Measurements from ENCODE around the gene ARID3A.
A peak's percentile ranks its signal among the peaks of the same experiment; 100 is the strongest.
"Not testable (repeated sequence)": the region's sequence is repeated elsewhere in the genome, so short reads cannot be mapped to it uniquely, and the experiment has no call there.

Gene ARID3A

DNA sequence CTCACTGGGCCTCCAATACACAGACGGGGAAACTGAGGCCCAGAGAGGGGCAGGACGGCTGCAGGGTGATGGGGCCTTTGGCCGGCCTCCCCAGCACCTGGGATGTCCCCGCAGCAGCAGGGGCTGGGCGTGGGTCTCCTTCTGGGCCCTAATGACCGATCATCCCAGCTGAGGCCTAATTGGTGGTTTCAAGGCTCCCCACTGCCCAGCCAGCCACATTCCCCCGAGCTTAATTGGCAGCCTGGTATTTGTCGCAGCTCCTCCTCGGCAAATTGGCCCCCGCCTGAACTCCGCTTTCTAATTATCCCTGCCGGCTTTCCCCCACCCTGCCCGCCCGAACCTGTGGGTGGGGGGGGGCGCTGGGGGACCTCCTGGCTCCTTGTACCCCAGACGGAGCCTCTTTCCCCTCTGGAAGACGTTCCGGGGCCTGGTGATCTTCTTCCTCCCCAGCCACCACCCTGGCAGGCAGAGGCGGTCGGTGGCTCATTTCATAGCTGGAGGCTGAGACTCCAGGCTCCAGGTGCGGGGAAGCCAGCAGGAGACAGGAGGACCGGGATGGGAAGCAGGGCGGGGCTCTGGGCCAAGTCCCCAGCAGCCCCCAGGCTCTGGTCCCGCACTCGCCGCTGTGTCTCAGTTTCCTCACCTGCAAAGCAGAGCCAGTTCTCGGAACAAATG, 31.1 kb downstream of the ARID3A start:
- Histone ChIP-seq H2BK15ac (ENCODE audit: low read length) (peak overlapping the region; percentile 58), H2AFZ (ENCODE audit: low read length) (no peak overlapping the region), H3K4me2 (ENCODE audit: insufficient read depth, low read length, poor library complexity, severe bottlenecking) (peak overlapping the region; percentile 45), H4K91ac (ENCODE audit: low read depth, low read length, poor library complexity) (peak overlapping the region; percentile 85), H3K18ac (ENCODE audit: low read length) (peak overlapping the region; percentile 98), H3K23ac (ENCODE audit: low read depth, low read length, poor library complexity) (no peak overlapping the region), H3K79me1 (ENCODE audit: low read depth, low read length) (peaks cover 39% of the 10 kb centered on the region), H3K27ac (replicated peaks; ENCODE audit: low read length) (peak overlapping the region; percentile 96), H3K4me3 (ENCODE audit: low read length in 2 of 2) (no peak overlapping the region), H3K9ac (ENCODE audit: low read depth, low read length, poor library complexity) (peak overlapping the region; percentile 74), H3K4me1 (ENCODE audit: control insufficient read depth in 2 of 2, insufficient read depth in 1 of 2, low read depth in 1 of 2, low read length in 2 of 2) (peaks cover 35 to 49% of the 10 kb centered on the region in 2 donors), H3K14ac (ENCODE audit: low read length) (peak overlapping the region; percentile 94), H3K36me3 (replicated peaks in 1 of 2; ENCODE audit: control insufficient read depth in 2 of 2, insufficient read depth in 2 of 2, low read length in 2 of 2) (peaks cover 18 to 33% of the 10 kb centered on the region in 2 donors), H3K4ac (ENCODE audit: low read length) (peak overlapping the region; percentile 66), H2BK12ac (ENCODE audit: low read length) (peak overlapping the region; percentile 97), H2AK5ac (ENCODE audit: low read depth, low read length) (peak overlapping the region; percentile 95), H4K8ac (ENCODE audit: low read depth, low read length) (peak overlapping the region; percentile 65), H2BK120ac (ENCODE audit: low read depth, low read length) (no peak overlapping the region), H3K9me3 (replicated peaks in 1 of 2; ENCODE audit: control insufficient read depth in 2 of 2, insufficient read depth in 1 of 2, low read depth in 1 of 2, low read length in 2 of 2) (no peaks in the 10 kb centered on the region), H3K27me3 (ENCODE audit: control insufficient read depth in 3 of 3, insufficient read depth in 3 of 3, low read depth in 1 of 3, low read length in 3 of 3) (no peaks in the 10 kb centered on the region), H2BK5ac (ENCODE audit: low read length) (peak overlapping the region; percentile 96)
- DNase-seq (ENCODE audit: low spot score): peak; percentile 94
- WGBS, 2 donors (ENCODE audit: extremely low coverage in 2 of 2, insufficient read length in 2 of 2, insufficient replicate concordance in 1 of 2): no CpG with 5 or more reads among the region's 27 CpGs

DNA sequence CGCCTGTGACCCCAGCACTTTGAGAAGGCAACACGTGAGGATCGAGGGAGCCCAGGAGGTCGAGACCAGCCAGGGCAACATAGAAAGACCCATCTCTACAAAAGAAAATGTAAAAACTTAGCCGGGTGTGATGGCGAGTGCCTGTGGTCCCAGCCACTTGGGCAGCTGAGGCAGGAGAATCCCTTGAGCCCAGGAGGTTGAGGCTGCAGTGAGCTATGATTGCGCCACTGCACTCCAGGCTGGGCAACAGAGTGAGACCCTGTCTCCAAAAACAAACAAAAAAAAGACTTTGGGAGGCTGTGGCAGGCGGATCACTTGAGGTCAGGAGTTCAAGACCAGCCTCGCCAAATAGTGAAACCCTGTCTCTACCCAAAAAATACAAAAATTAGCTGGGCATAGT, 31.7 kb downstream of the ARID3A start:
- not testable (repeated sequence) for H3K4me3 ChIP-seq (ENCODE audit: low read length in 2 of 2); H3K14ac ChIP-seq (ENCODE audit: low read length); H2AFZ ChIP-seq (ENCODE audit: low read length); H4K91ac ChIP-seq (ENCODE audit: low read depth, low read length, poor library complexity); H3K27me3 ChIP-seq (ENCODE audit: control insufficient read depth in 3 of 3, insufficient read depth in 3 of 3, low read depth in 1 of 3, low read length in 3 of 3); H3K4ac ChIP-seq (ENCODE audit: low read length); H2BK15ac ChIP-seq (ENCODE audit: low read length); H2BK12ac ChIP-seq (ENCODE audit: low read length); H3K9me3 ChIP-seq (replicated peaks in 1 of 2; ENCODE audit: control insufficient read depth in 2 of 2, insufficient read depth in 1 of 2, low read depth in 1 of 2, low read length in 2 of 2); DNase-seq (ENCODE audit: low spot score); H3K9ac ChIP-seq (ENCODE audit: low read depth, low read length, poor library complexity); H3K23ac ChIP-seq (ENCODE audit: low read depth, low read length, poor library complexity); H2BK120ac ChIP-seq (ENCODE audit: low read depth, low read length); H4K8ac ChIP-seq (ENCODE audit: low read depth, low read length)
- H3K36me3 ChIP-seq (replicated peaks in 1 of 2; ENCODE audit: control insufficient read depth in 2 of 2, insufficient read depth in 2 of 2, low read length in 2 of 2): peaks cover 18 to 38% of the 10 kb centered on the region in 2 donors
- peaks cover 34 to 47% of the 10 kb centered on the region in 2 donors for H3K4me1 ChIP-seq (ENCODE audit: control insufficient read depth in 2 of 2, insufficient read depth in 1 of 2, low read depth in 1 of 2, low read length in 2 of 2)
- peak overlapping the region; percentile 20 for H3K18ac ChIP-seq (ENCODE audit: low read length)
- peak overlapping the region; percentile 36 for H3K4me2 ChIP-seq (ENCODE audit: insufficient read depth, low read length, poor library complexity, severe bottlenecking)
- H3K79me1 ChIP-seq (ENCODE audit: low read depth, low read length): peaks cover 39% of the 10 kb centered on the region
- peak overlapping the region; percentile 61 for H2AK5ac ChIP-seq (ENCODE audit: low read depth, low read length)
- peak overlapping the region; percentile 96 for H2BK5ac ChIP-seq (ENCODE audit: low read length)
- WGBS, 2 donors (ENCODE audit: extremely low coverage in 2 of 2, insufficient read length in 2 of 2, insufficient replicate concordance in 1 of 2): no CpG with 5 or more reads among the region's 9 CpGs
- H3K27ac ChIP-seq (replicated peaks; ENCODE audit: low read length): peak overlapping the region; percentile 96

DNA sequence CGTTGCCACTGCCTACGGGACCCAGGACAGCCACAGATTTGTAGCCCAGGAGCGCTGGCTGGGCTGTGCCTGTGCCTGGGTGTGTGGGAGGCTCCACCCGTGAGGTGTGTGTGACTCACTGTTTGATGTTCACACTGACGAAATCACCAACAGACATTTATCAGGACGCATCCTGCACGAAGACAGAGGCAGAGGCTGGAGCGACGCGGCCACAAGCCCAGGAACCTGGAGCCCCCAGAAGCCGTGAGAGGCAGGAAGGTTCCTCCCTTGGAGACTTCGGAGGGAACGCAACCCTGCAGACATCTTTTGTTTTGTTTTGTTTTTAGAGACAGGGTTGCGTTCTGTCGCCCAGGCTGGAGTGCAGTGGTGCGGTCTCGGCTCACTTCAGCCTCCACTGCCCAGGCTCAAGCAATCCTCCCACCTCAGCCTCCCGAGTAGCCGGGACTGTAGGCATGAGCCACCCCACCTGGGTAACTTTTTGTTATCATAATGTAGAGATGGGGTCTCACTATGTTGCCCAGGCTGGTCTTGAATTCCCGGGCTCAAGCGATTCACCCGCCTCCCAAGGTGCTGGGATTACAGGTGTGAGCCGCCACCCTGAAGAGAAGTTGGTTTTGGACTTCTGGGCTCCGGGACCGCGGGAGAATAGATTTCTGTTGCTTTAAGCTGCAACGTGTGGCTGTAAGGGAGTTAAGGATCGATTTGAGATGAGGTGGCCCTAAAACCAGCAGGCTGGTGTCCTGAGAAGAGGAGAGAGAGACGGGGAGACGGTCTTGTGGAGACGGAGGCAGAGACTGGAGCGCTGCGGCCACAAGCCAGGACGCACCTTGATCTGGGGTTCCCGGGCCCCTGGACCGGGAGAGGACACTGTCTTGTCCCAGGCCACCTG, 33.4 kb downstream of the ARID3A start:
- peak overlapping the region; percentile 95 for H2AK5ac ChIP-seq (ENCODE audit: low read depth, low read length)
- H3K4me1 ChIP-seq (ENCODE audit: control insufficient read depth in 2 of 2, insufficient read depth in 1 of 2, low read depth in 1 of 2, low read length in 2 of 2): peaks cover 24 to 34% of the 10 kb centered on the region in 2 donors
- H2BK120ac ChIP-seq (ENCODE audit: low read depth, low read length): peak overlapping the region; percentile 97
- peak overlapping the region in 1 of 2 donors; percentile 32 for H3K4me3 ChIP-seq (ENCODE audit: low read length in 2 of 2)
- peaks cover 28 to 54% of the 10 kb centered on the region in 2 donors for H3K36me3 ChIP-seq (replicated peaks in 1 of 2; ENCODE audit: control insufficient read depth in 2 of 2, insufficient read depth in 2 of 2, low read length in 2 of 2)
- peak overlapping the region; percentile 93 for H2BK5ac ChIP-seq (ENCODE audit: low read length)
- no peak overlapping the region for H3K23ac ChIP-seq (ENCODE audit: low read depth, low read length, poor library complexity)
- no peak overlapping the region for H3K27ac ChIP-seq (replicated peaks; ENCODE audit: low read length)
- peaks cover 0 to 3% of the 10 kb centered on the region in 2 donors for H3K9me3 ChIP-seq (replicated peaks in 1 of 2; ENCODE audit: control insufficient read depth in 2 of 2, insufficient read depth in 1 of 2, low read depth in 1 of 2, low read length in 2 of 2)
- DNase-seq (ENCODE audit: low spot score): no peak
- WGBS, 2 donors (ENCODE audit: extremely low coverage in 2 of 2, insufficient read length in 2 of 2, insufficient replicate concordance in 1 of 2): no CpG with 5 or more reads among the region's 36 CpGs
- H2BK15ac ChIP-seq (ENCODE audit: low read length): peak overlapping the region; percentile 98
- peak overlapping the region; percentile 92 for H3K18ac ChIP-seq (ENCODE audit: low read length)
- H3K9ac ChIP-seq (ENCODE audit: low read depth, low read length, poor library complexity): no peak overlapping the region
- no peak overlapping the region for H3K14ac ChIP-seq (ENCODE audit: low read length)
- no peak overlapping the region for H4K8ac ChIP-seq (ENCODE audit: low read depth, low read length)
- H3K4me2 ChIP-seq (ENCODE audit: insufficient read depth, low read length, poor library complexity, severe bottlenecking): no peak overlapping the region
- peak overlapping the region; percentile 63 for H2BK12ac ChIP-seq (ENCODE audit: low read length)
- H3K4ac ChIP-seq (ENCODE audit: low read length): no peak overlapping the region
- peaks cover 29% of the 10 kb centered on the region for H3K79me1 ChIP-seq (ENCODE audit: low read depth, low read length)
- no peak overlapping the region for H2AFZ ChIP-seq (ENCODE audit: low read length)
- no peaks in the 10 kb centered on the region for H3K27me3 ChIP-seq (ENCODE audit: control insufficient read depth in 3 of 3, insufficient read depth in 3 of 3, low read depth in 1 of 3, low read length in 3 of 3)
- no peak overlapping the region for H4K91ac ChIP-seq (ENCODE audit: low read depth, low read length, poor library complexity)

DNA sequence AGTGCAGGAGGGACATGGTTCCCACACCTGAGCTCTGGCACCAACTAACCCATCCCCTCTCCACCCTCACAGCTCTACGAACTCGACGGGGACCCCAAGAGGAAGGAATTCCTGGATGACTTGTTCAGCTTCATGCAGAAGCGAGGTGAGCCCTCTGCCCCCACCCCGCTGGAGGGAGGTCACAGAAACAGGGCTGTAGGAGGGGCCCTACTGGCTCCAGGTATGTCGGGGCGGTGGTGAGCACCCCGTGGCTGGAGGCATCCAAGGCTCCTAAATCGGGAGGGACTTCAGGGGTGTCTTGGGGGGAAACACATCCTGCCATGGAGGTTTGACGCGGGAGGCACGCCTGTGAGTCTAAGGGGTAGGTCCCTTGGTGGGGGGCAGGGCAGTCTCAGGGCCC, 34.2 kb downstream of the ARID3A start:
- Histone ChIP-seq H3K14ac (ENCODE audit: low read length) (no peak overlapping the region), H3K27me3 (ENCODE audit: control insufficient read depth in 3 of 3, insufficient read depth in 3 of 3, low read depth in 1 of 3, low read length in 3 of 3) (no peaks in the 10 kb centered on the region), H2BK5ac (ENCODE audit: low read length) (peak overlapping the region; percentile 93), H2BK12ac (ENCODE audit: low read length) (peak overlapping the region; percentile 63), H3K4me1 (ENCODE audit: control insufficient read depth in 2 of 2, insufficient read depth in 1 of 2, low read depth in 1 of 2, low read length in 2 of 2) (peaks cover 20 to 27% of the 10 kb centered on the region in 2 donors), H3K27ac (replicated peaks; ENCODE audit: low read length) (no peak overlapping the region), H3K36me3 (replicated peaks in 1 of 2; ENCODE audit: control insufficient read depth in 2 of 2, insufficient read depth in 2 of 2, low read length in 2 of 2) (peaks cover 36 to 62% of the 10 kb centered on the region in 2 donors), H2BK120ac (ENCODE audit: low read depth, low read length) (peak overlapping the region; percentile 97), H3K9me3 (replicated peaks in 1 of 2; ENCODE audit: control insufficient read depth in 2 of 2, insufficient read depth in 1 of 2, low read depth in 1 of 2, low read length in 2 of 2) (peaks cover 6 to 11% of the 10 kb centered on the region in 2 donors), H3K4me2 (ENCODE audit: insufficient read depth, low read length, poor library complexity, severe bottlenecking) (no peak overlapping the region), H3K4me3 (ENCODE audit: low read length in 2 of 2) (no peak overlapping the region), H2BK15ac (ENCODE audit: low read length) (peak overlapping the region; percentile 85), H3K18ac (ENCODE audit: low read length) (peak overlapping the region; percentile 92), H4K91ac (ENCODE audit: low read depth, low read length, poor library complexity) (no peak overlapping the region), H4K8ac (ENCODE audit: low read depth, low read length) (no peak overlapping the region), H2AK5ac (ENCODE audit: low read depth, low read length) (peak overlapping the region; percentile 95), H3K4ac (ENCODE audit: low read length) (peak overlapping the region; percentile 66), H2AFZ (ENCODE audit: low read length) (no peak overlapping the region), H3K23ac (ENCODE audit: low read depth, low read length, poor library complexity) (peak overlapping the region; percentile 80), H3K9ac (ENCODE audit: low read depth, low read length, poor library complexity) (peak overlapping the region; percentile 72), H3K79me1 (ENCODE audit: low read depth, low read length) (peaks cover 21% of the 10 kb centered on the region)
- no peak for DNase-seq (ENCODE audit: low spot score)
- WGBS, 2 donors (ENCODE audit: extremely low coverage in 2 of 2, insufficient read length in 2 of 2, insufficient replicate concordance in 1 of 2): no CpG with 5 or more reads among the region's 12 CpGs

All from neuronal stem cell (in vitro differentiated cells).